GM19395 (cell line): ENCODE data around the gene ARHGEF4.
"Not testable (repeated sequence)": the region's sequence is repeated elsewhere in the genome, so short reads cannot be mapped to it uniquely, and the experiment has no call there.

Experiments used
- ATAC-seq: cut with Tn5 transposase; IDR thresholded peaks from one replicate; pipeline ENCODE4 v1.9.1; 2021; ENCODE audit warnings: mild to moderate bottlenecking, moderate library complexity; ENCODE audit not compliant: unreplicated experiment

Gene ARHGEF4

GRCh38 chr2:130966149-130966774 is 129.5 kb downstream of the ARHGEF4 start:
- ATAC-seq: no peak

- ATAC-seq: no peak
Measured at GRCh38 chr2:130966775-130967490, 130.2 kb downstream of the ARHGEF4 start.

DNA sequence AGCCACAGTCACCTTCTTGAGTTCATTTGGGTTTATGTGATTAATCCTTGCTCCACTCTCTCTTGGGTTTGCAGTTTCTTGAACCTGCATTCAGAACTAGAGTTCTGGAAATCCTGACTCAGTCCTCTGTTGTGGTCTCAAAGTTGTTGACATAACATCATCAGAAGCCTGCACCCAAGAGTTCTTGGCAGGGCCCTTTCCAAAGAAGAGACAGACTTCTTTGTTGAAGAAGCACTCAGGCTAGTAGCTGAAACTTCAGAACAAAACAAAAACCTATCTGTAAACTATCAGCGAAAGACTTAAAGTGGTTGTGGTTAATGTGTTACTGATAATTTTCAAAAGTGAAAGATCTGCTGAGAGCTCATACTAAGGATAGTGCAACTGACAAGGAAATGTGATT is 135.7 kb downstream of the ARHGEF4 start:
- peak; percentile 82 for ATAC-seq

DNA sequence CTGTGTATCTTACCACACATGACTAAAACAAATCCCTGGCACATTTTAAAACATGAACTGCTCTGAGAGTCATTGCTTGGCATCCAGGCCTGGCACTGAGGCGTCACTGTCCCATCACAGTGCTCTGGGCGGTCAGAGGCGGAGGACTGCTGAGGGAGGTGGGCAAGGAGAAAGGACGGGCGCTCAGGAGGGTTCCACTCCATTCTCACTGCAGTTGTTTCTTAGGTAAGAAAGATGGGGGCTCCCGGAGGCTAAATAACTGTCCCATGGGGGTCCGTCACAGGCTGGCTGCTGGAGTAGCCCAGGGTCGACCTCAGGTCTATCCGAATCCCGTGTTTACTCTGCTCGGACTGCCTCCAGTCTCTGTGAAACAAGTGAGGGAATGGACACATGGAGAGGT is 139.0 kb downstream of the ARHGEF4 start:
- ATAC-seq: no peak

- ATAC-seq: no peak
Measured at GRCh38 chr2:130976591-130977237, 140.0 kb downstream of the ARHGEF4 start.

- ATAC-seq: no peak
Measured at GRCh38 chr2:130977461-130978050, 140.8 kb downstream of the ARHGEF4 start.

DNA sequence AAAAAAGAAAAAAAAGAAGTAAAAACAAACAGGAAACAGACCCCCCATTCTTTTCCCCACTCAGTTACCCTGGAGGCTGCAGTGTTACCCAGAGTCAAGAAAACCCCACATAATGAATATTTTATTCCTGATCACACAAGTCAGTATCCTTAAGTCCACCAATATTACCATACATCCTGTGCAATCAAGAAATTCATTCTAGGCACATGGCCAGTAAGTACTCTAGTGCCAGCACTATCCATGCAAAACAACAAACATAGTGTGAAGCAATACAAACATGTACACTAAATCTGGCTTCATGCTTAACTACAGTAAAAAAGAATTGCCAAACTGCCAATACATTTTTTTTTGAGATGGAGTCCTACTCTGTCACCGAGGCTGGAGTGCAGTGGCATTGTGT is 145.0 kb downstream of the ARHGEF4 start:
- no peak for ATAC-seq

DNA sequence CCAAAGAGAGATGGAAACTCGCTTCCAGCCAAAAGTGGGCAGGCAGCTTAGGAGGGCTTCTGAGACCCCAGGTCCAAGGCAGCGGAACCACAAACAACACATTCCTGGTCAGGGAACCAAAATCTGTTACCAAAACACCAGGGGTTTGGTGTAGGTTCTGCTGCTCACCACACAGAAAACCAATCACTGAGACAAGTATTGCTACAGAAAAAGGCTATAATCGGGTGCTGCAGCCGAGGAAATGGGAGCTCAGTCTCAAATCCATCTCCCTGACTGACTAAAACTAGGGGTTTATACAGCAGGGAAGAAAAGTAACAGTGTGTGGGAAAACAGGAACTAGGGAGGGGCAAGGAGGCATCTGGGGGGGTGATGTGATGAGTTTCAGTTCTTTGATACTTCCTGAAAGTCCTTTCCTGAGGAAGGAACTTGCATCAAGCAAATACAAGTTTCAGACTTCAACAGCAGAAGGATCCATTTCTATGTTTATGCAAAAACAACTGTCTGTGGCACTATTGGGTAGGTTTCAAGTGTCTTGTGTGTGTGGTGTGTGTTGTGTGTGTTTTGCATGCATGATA is 148.6 kb downstream of the ARHGEF4 start:
- ATAC-seq: no peak

GRCh38 chr2:130985831-130986649 is 149.3 kb downstream of the ARHGEF4 start:
- ATAC-seq: no peak

- no peak for ATAC-seq
Measured at GRCh38 chr2:130986890-130987493, 150.3 kb downstream of the ARHGEF4 start.

- no peak for ATAC-seq
Measured at GRCh38 chr2:130987519-130988425, 151.1 kb downstream of the ARHGEF4 start.

GRCh38 chr2:130991446-130991845 is 154.7 kb downstream of the ARHGEF4 start:
- ATAC-seq: not testable (repeated sequence)

- ATAC-seq: not testable (repeated sequence)
Measured at GRCh38 chr2:130992003-130992402, 155.3 kb downstream of the ARHGEF4 start.

GRCh38 chr2:130996691-130997090 is 160.0 kb downstream of the ARHGEF4 start:
- no peak for ATAC-seq

DNA sequence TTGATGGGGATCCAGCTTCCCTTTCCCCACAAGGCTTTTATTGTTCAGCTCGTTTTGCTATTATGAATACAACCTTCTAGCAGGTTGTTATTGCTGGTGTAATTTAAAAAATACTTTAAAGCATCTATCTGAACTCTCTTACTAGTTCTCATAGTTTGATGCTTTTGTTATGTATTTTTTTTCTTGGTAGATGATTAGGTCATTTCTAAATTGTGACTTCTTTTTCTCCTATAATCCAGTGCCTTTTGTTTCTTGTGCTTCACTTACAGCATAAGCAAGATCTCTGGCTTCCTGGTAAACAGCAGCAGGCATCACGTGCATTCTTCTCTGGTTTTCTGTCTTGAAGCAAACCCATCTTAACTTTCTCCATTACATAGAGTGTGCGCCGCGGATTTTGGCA is 160.5 kb downstream of the ARHGEF4 start:
- no peak for ATAC-seq

GRCh38 chr2:130998561-130998960 is 161.8 kb downstream of the ARHGEF4 start:
- ATAC-seq: no peak

DNA sequence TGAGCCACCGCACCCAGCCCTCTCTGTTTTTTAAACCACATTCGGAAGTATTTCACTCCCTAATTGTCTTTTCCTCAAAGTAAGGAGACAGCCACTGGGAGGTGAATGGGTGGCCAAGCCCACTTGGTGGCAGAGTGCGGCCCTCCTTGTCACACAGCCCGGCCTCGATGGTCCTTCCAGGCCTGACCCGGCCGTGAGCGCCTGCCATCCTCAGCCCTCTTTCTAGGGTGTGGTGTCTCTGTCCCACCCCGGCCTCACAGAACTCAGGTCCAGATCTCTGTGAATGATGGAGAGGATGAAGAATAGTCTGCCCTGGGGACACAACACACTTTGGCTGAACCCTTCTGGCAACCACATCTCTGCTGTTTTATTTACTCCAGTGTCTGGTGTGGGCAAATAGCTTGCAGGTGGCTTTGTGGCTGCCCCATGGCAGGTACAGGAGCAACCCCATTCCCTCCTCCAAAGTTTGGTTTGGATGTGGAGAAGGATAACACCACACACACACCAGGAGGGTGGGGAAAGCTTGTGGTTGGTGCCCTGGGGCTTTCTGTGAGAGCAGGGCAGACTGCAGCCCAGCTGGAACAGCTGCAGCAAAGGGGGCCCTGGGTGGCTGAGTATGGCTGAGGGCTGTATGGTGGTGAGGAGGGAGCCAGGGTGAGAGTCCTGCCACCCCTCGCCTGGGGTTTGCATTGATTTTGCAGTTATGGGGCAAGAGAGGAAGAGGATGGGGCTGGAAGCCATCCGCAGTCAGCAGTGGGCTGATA is 167.9 kb downstream of the ARHGEF4 start:
- ATAC-seq: no peak

- ATAC-seq: no peak
Measured at GRCh38 chr2:131005216-131005935, 168.7 kb downstream of the ARHGEF4 start.
